Erythroblast (primary cell): ENCODE measurements around the gene PPM1M.

Experiments used
- GATA1 ChIP-seq: IDR thresholded peaks from 2 replicates; pipeline ENCODE4 v1.6.1; 2011; ENCODE audit warnings: low read depth, mild to moderate bottlenecking, control low read depth, low read length, moderate library complexity
- POLR2A ChIP-seq: IDR thresholded peaks from 2 replicates; pipeline ENCODE4 v1.6.1; 2011; ENCODE audit warnings: mild to moderate bottlenecking, low read length

- no peak for TF ChIP-seq POLR2A
- no peak for TF ChIP-seq GATA1
Measured at GRCh38 chr3:52256622-52257021, 11.1 kb downstream of the PPM1M start.
